22Rv1 (cell line): ENCODE data around the gene CHI3L2.

ENCODE experiments used
- H3K27ac ChIP-seq: fragments of 450-650 bp; 2 replicates; pipeline ENCODE4 v1.5.1; 2017
- CTCF ChIP-seq: fragments of 450-650 bp; IDR thresholded peaks from 2 replicates; pipeline ENCODE4 v1.5.1; 2017; ENCODE audit warnings: mild to moderate bottlenecking
- ZFX ChIP-seq: fragments of 450-650 bp; IDR thresholded peaks from 2 replicates; pipeline ENCODE4 v1.6.1; 2017; ENCODE audit warnings: antibody characterized with exemption, borderline replicate concordance

CHI3L2 gene

GRCh38 chr1:111217183-111217910 lies 10.2 kb upstream of the CHI3L2 start:
- H3K27ac ChIP-seq: no peak overlapping the region
- TF ChIP-seq ZFX: no peak
- no peak for TF ChIP-seq CTCF

GRCh38 chr1:111218701-111219556 lies 8.6 kb upstream of the CHI3L2 start:
- H3K27ac ChIP-seq: no peak overlapping the region
- TF ChIP-seq CTCF: no peak
- TF ChIP-seq ZFX: no peak

DNA sequence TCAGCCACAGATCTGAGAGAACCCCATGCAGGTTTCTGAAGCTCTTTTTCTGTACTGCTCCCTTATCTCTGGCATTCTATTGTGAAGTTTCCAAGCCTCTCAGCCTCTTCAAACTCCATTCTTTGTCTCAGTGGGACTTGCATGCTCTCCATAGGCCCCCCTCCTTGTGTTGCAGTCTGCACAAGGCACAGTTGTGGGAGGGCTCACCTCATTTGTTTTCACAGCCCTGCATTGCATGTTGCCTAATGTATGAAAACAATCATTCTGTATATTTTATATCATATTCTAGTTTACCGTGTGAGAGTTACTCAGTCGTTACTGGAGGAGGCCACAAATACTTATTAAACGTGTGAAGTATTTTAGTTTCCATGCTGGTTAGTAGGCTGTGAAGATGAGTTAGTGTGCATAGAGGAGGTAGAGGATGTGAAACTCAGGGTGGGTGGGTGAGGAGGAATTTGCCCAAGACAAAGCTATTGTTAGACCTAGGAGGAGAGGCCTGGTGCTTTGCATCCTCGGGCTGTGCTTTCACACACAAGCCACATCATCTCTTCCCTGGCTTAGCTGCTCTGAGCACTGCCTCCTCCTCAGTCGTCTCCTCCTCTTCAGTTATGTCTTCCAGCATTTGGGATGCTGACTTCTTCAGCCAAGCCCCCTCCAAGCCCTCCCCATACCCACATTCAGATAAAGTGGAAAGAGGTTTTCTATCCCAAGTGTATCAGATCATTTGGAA lies 7.8 kb upstream of the CHI3L2 start:
- H3K27ac ChIP-seq: no peak overlapping the region

GRCh38 chr1:111220302-111220890 lies 7.1 kb upstream of the CHI3L2 start:
- no peak overlapping the region for H3K27ac ChIP-seq
- no peak for TF ChIP-seq ZFX
- TF ChIP-seq CTCF: no peak

More for the DNA sequence above, 7.8 kb upstream of the CHI3L2 start:
- TF ChIP-seq ZFX (no peak), CTCF (no peak)

- no peak for TF ChIP-seq CTCF
- no peak for TF ChIP-seq ZFX
- no peak overlapping the region for H3K27ac ChIP-seq
These were observed 6.3 kb upstream of the CHI3L2 start for GRCh38 chr1:111221276-111221632.

- H3K27ac ChIP-seq: no peak overlapping the region
- TF ChIP-seq CTCF: no peak
- no peak for TF ChIP-seq ZFX
These were observed 5.8 kb upstream of the CHI3L2 start for GRCh38 chr1:111221633-111222291.
